IMR-90 (cell line): ENCODE measurements around the gene RABEP2. TPM values are rescaled to one million over a fixed set of nuclear protein-coding genes. Genes with fewer than 3 reads are reported as not detected.

Experiments used
- ATAC-seq: fragments of 200-7000 bp; cut with Tn5 transposase; 2 replicates; pipeline ENCODE4 v1.9.1; 2020; ENCODE audit warnings: low read depth, mild to moderate bottlenecking, moderate library complexity
- BruUV-seq: library from RNA; stranded (reverse); fragments of 400-500 nt; replicated peaks from 2 replicates; lab custom pipeline; 2021; lab: Mats Ljungman, UMichigan
- CTCF ChIA-PET: fragments of 300-600 bp; formaldehyde crosslinking; extraction: SDS; loops from one replicate; lab custom pipeline; 2021; ENCODE audit warnings: antibody characterized with exemption; lab: Yijun Ruan, JAX
- POLR2A ChIA-PET: fragments of 300-600 bp; sonication (Branson Sonifier 250); formaldehyde crosslinking; loops from one replicate; lab custom pipeline; 2022; ENCODE audit warnings: antibody characterized with exemption; ENCODE audit not compliant: unreplicated experiment; lab: Charles Lee
- DNase-seq: peaks from one replicate; pipeline ENCODE4 v3.0.0; 2013
- H2AFZ ChIP-seq: replicated peaks from 2 replicates; pipeline ENCODE3; 2013; ENCODE audit warnings: low read length, mild to moderate bottlenecking; ENCODE audit not compliant: poor library complexity
- H2AK5ac ChIP-seq: 2 replicates; pipeline ENCODE4 v1.6.1; 2013; ENCODE audit warnings: low read depth, low read length, inconsistent platforms
- H2AK9ac ChIP-seq: replicated peaks from 2 replicates; pipeline ENCODE3; 2013; ENCODE audit warnings: mild to moderate bottlenecking, low read depth, low read length, moderate library complexity; ENCODE audit not compliant: poor library complexity
- H2BK120ac ChIP-seq: 2 replicates; pipeline ENCODE4 v1.6.1; 2013; ENCODE audit warnings: low read depth, low read length, inconsistent platforms
- H2BK15ac ChIP-seq: 3 replicates; pipeline ENCODE4 v1.6.1; 2013; ENCODE audit warnings: low read depth, low read length, inconsistent platforms
- H2BK20ac ChIP-seq: 2 replicates; pipeline ENCODE4 v1.6.1; 2013; ENCODE audit warnings: low read depth, mild to moderate bottlenecking, inconsistent platforms, low read length, moderate library complexity
- H2BK5ac ChIP-seq: 2 replicates; pipeline ENCODE4 v1.6.1; 2013; ENCODE audit warnings: mild to moderate bottlenecking, low read depth, low read length, inconsistent platforms; ENCODE audit not compliant: poor library complexity, severe bottlenecking
- H3K14ac ChIP-seq: replicated peaks from 2 replicates; pipeline ENCODE4 v1.6.1; 2013; ENCODE audit warnings: low read depth, low read length, inconsistent platforms
- H3K18ac ChIP-seq: 2 replicates; pipeline ENCODE4 v1.6.1; 2013; ENCODE audit warnings: low read depth, low read length, control low read depth
- H3K23ac ChIP-seq: 2 replicates; pipeline ENCODE4 v1.6.1; 2013; ENCODE audit warnings: low read depth, low read length, inconsistent platforms
- H3K27ac ChIP-seq: 2 replicates; pipeline ENCODE4 v1.5.1; 2013; ENCODE audit warnings: mild to moderate bottlenecking, control low read depth, low read length; ENCODE audit not compliant: insufficient read depth
- H3K27me3 ChIP-seq: 2 replicates; pipeline ENCODE4 v1.6.1; 2013; ENCODE audit warnings: low read length; ENCODE audit not compliant: control insufficient read depth, insufficient read depth
- H3K36me3 ChIP-seq: 2 replicates; pipeline ENCODE4 v1.6.1; 2013; ENCODE audit warnings: low read length, mixed read lengths; ENCODE audit not compliant: control insufficient read depth, insufficient read depth
- H3K4ac ChIP-seq: 2 replicates; pipeline ENCODE4 v1.6.1; 2013; ENCODE audit warnings: low read depth, low read length, inconsistent platforms
- H3K4me1 ChIP-seq: 2 replicates; pipeline ENCODE4 v1.6.1; 2013; ENCODE audit warnings: low read length, mixed read lengths; ENCODE audit not compliant: control insufficient read depth, insufficient read depth
- H3K4me2 ChIP-seq: 2 replicates; pipeline ENCODE4 v1.6.1; 2013; ENCODE audit warnings: low read depth, mild to moderate bottlenecking, control low read depth, low read length, moderate library complexity
- H3K4me3 ChIP-seq: 2 replicates; pipeline ENCODE4 v1.5.1; 2013; ENCODE audit warnings: low read depth, mild to moderate bottlenecking, control low read depth, low read length, moderate library complexity; ENCODE audit not compliant: insufficient read depth
- H3K56ac ChIP-seq: 2 replicates; pipeline ENCODE4 v1.6.1; 2013; ENCODE audit warnings: low read length, inconsistent platforms; ENCODE audit not compliant: insufficient read depth; ENCODE audit errors: extremely low read depth
- H3K79me1 ChIP-seq, 2 experiments: 2 replicates each; pipeline ENCODE4 v1.6.1; 2013; ENCODE audit warnings: low read length in 2 of 2, inconsistent platforms in 1 of 2, low read depth in 1 of 2
- H3K9ac ChIP-seq: 2 replicates; pipeline ENCODE4 v1.6.1; 2013; ENCODE audit warnings: low read depth, low read length, control low read depth
- H3K9me1 ChIP-seq: 2 replicates; pipeline ENCODE4 v1.6.1; 2013; ENCODE audit warnings: low read length, inconsistent platforms; ENCODE audit not compliant: insufficient read depth
- H3K9me3 ChIP-seq: 2 replicates; pipeline ENCODE4 v1.6.1; 2013; ENCODE audit warnings: low read length; ENCODE audit not compliant: control insufficient read depth, insufficient read depth
- H4K20me1 ChIP-seq: 2 replicates; pipeline ENCODE4 v1.6.1; 2013; ENCODE audit warnings: low read length, inconsistent platforms; ENCODE audit not compliant: insufficient read depth
- H4K5ac ChIP-seq: 2 replicates; pipeline ENCODE4 v1.6.1; 2013; ENCODE audit warnings: mild to moderate bottlenecking, low read depth, low read length, control low read depth
- H4K8ac ChIP-seq, 2 experiments: 2 replicates each; pipeline ENCODE4 v1.6.1; 2013; ENCODE audit warnings: low read depth in 2 of 2, low read length in 2 of 2, control low read depth in 1 of 2, inconsistent platforms in 1 of 2
- H4K91ac ChIP-seq: 2 replicates; pipeline ENCODE4 v1.6.1; 2013; ENCODE audit warnings: low read depth, low read length, inconsistent platforms; ENCODE audit not compliant: insufficient read depth
- CHD1 ChIP-seq: IDR thresholded peaks from 2 replicates; pipeline ENCODE4 v1.6.1; 2012; ENCODE audit warnings: low read depth, low read length, improper control_type of control experiment
- CTCF ChIP-seq: conservative IDR thresholded peaks from 2 replicates; pipeline ENCODE4 v1.5.1; 2012; ENCODE audit warnings: mild to moderate bottlenecking, low read depth, low read length, improper control_type of control experiment
- MAZ ChIP-seq: IDR thresholded peaks from 2 replicates; pipeline ENCODE4 v1.6.1; 2012; ENCODE audit warnings: low read depth, mild to moderate bottlenecking, low read length, improper control_type of control experiment, moderate library complexity, borderline replicate concordance
- RCOR1 ChIP-seq: IDR thresholded peaks from 2 replicates; pipeline ENCODE4 v1.6.1; 2012; ENCODE audit warnings: mild to moderate bottlenecking, low read length, improper control_type of control experiment; ENCODE audit not compliant: insufficient replicate concordance
- WGBS, 2 experiments: methylation state at CpG; one replicate each; pipeline versions ENCODE4 v1.1.5 to v1.1.7; 2013; ENCODE audit warnings: missing lambda C conversion rate in 2 of 2; ENCODE audit not compliant: insufficient read length in 1 of 2; ENCODE audit errors: extremely low coverage in 2 of 2; 5-methylcytosine and 5-hydroxymethylcytosine counted together
- dilution Hi-C: fragments of 300-500 bp; cut with HindIII; formaldehyde crosslinking; loops from one replicate; pipeline ENCODE4 v1.14.3; 2018; ENCODE audit warnings: low sequenced_read_pairs; ENCODE audit not compliant: unreplicated experiment
- in situ Hi-C: fragments of 300-500 bp; cut with MboI; formaldehyde crosslinking; loops from 3 replicates; pipeline ENCODE4 v1.14.3; 2019; ENCODE audit warnings: low sequenced_read_pairs, inconsistent platforms, mixed read lengths
- intact Hi-C: fragments of 100-400 bp; cut with micrococcal nuclease; formaldehyde crosslinking; loops from 2 replicates; pipeline ENCODE4 v1.10.0; 2022
- polyA plus RNA-seq, 3 experiments: library from polyadenylated mRNA; depleted of rRNA; stranded (reverse); fragments of >200 nt; gene quantifications; 2 replicates each; pipeline ENCODE4 v1.2.3, GENCODE V29; 2012; ENCODE audit warnings: low replicate concordance in 1 of 3
- total RNA-seq: library from RNA; depleted of rRNA; stranded (reverse); fragments of >200 nt; gene quantifications from 2 replicates; pipeline ENCODE4 v1.2.3, GENCODE V29; 2012

Gene RABEP2
- total and polyA plus RNA-seq, 2 of the 4 experiments (the other 2 are of a cell fraction) = 12.2 to 20.0 TPM

DNA sequence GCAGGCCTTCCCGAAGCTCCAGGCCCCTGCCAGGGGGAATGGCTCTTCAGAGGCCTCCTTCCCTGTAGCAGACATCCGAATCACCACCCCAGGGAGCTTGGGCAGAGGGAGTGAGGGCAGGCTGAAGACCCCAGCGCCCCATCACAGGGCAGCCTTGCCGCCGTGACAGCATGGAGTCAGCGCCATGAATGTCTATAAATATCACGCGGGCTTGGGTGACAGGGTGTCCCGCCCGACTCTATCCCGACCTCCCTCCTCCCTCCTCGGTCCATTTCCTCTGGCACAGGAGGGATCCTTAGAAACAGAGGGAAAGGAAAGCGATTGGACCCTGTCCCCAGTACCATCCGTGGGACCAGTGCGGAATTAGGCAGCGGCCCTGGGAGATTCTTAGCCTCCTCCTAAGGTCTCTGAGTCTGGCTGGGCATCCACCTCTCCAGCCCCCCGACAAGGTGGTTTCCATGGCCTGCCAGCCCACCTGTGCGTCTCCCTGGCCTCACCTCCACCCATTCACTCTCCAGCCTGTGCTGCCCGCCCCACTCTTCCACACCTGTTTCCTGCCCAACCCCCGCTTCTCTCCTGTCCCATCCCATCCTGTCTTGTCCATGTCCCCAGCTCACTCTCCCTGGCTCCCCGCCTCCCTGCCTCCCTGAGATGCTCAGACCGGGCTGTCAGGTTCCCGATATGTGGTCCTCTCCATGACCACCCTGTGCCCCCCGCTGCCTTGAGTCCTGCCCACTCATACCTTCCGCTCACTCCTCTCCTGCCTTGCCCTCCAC lies 41.6 kb downstream of the RABEP2 start:
- Histone ChIP-seq H3K9ac (no peak overlapping the region), H2AFZ (peak overlapping the region; percentile 18), H4K20me1 (no peaks in the 10 kb centered on the region), H2BK15ac (no peak overlapping the region), H3K18ac (no peak overlapping the region), H3K14ac (no peak overlapping the region), H4K91ac (no peak overlapping the region), H3K9me3 (no peaks in the 10 kb centered on the region), H3K79me1 (peaks cover 4 to 13% of the 10 kb centered on the region in 2 experiments; a peak in 2 of 4 replicates), H2BK20ac (no peak overlapping the region), H3K56ac (no peak overlapping the region), H2BK120ac (no peak overlapping the region), H4K8ac (no peak overlapping the region), H3K4me2 (no peak overlapping the region), H3K4me3 (no peak overlapping the region), H3K27ac (no peak overlapping the region), H3K4me1 (peaks cover 7% of the 10 kb centered on the region; the same call in 1 of the 2 replicates), H4K5ac (no peak overlapping the region), H2AK5ac (no peak overlapping the region), H2AK9ac (peak overlapping the region; percentile 42), H3K23ac (no peak overlapping the region), H2BK5ac (no peak overlapping the region), H3K36me3 (no peaks in the 10 kb centered on the region), H3K9me1 (peaks cover 7% of the 10 kb centered on the region; the same call in 1 of the 2 replicates), H3K4ac (no peak overlapping the region), H3K27me3 (no peaks in the 10 kb centered on the region)
- TF ChIP-seq MAZ = no peak
- TF ChIP-seq RCOR1 = no peak
- TF ChIP-seq CHD1 = no peak
- no peak for TF ChIP-seq CTCF
- no peak for ATAC-seq
- intact Hi-C loops (loop anchor here (5.0 kb wide), 1 partner anchor 34 kb away; no protein-coding TSS in a partner anchor), in situ Hi-C loops (no loop called here), dilution Hi-C loops (no loop called here)
- CTCF ChIA-PET = interaction anchor here (0.6 kb wide), 1 partner anchor 44 kb away, joined by 3 read pairs; no protein-coding TSS in a partner anchor
- POLR2A ChIA-PET = no interaction called here
- no peak for DNase-seq
- WGBS, 2 experiments = 62% methylated on average over 12 of the region's 25 CpGs; no CpG with 5 or more reads in 1 of the 2 experiments
- BruUV-seq = no TSS peak
